Stimulated activated effector memory CD8-positive, alpha-beta T cell treated with anti-CD3 and anti-CD28 coated beads, Interleukin-12 subunit alpha, Interleukin-12 subunit beta, amount 100 ng/mL, for 72 hours (primary cell): Measurements from ENCODE around the gene CHMP6.
A peak's percentile ranks its signal among the peaks of the same experiment; 100 is the strongest.

Source experiments
- ATAC-seq: fragments of 150-1000 bp; cut with Tn5 transposase; 2 replicates; pipeline ENCODE4 v1.10.0; 2021
- DNase-seq, 2 donors: peaks; one replicate each; pipeline ENCODE4 v3.0.0; 2021 to 2022; ENCODE audit warnings: low spot score in 2 of 2
- H3K27ac Mint-ChIP-seq: one replicate; pipeline ENCODE4 v1.8.0; 2022; ENCODE audit warnings: mild to moderate bottlenecking, mixed read lengths
- H3K36me3 Mint-ChIP-seq: one replicate; pipeline ENCODE4 v1.8.0; 2022; ENCODE audit warnings: mild to moderate bottlenecking, mixed read lengths
- H3K4me1 Mint-ChIP-seq: one replicate; pipeline ENCODE4 v1.8.0; 2022; ENCODE audit warnings: mixed read lengths
- H3K4me3 Mint-ChIP-seq: one replicate; pipeline ENCODE4 v1.8.0; 2022; ENCODE audit warnings: mild to moderate bottlenecking, mixed read lengths
- H3K9me3 Mint-ChIP-seq: one replicate; pipeline ENCODE4 v1.8.0; 2022; ENCODE audit warnings: mixed read lengths

The CHMP6 gene

DNA sequence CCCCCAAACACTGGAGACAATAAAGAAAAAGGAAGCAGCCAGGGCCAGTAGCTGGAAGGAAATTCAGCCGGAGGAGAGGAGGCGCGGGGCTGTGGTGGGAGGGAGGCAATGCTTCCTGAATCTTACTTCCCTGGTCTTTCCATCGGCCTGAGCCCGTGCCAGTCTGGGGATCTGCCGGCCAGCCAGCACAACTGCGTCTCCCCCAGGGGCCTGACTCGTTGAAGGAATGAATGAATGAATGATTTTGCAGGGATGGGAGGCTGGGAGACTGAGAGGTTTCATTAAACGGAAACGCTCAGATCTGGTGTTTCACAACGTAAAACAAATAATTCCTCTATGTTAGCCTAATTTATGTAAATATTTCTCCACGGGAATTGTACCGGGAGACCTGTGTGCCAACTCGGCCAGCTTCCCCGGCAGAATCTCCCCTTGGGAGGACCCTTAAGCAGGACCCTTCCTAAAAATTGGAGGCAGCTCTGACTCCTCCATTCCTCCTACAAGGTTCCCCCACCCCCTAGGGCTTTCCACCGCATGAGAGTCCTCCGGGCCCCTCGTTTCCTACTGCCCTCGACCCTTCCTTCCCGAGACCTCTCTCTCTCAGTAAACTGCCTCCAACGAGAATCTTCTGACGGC is 42.0 kb downstream of the CHMP6 start:
- Mint-ChIP-seq H3K4me3 (peak overlapping the region; percentile 69), H3K36me3 (peaks cover 6% of the 10 kb centered on the region), H3K9me3 (no peaks in the 10 kb centered on the region), H3K4me1 (peaks cover 28% of the 10 kb centered on the region), H3K27ac (no peak overlapping the region)
- ATAC-seq (no peak), DNase-seq (no peak)

DNA sequence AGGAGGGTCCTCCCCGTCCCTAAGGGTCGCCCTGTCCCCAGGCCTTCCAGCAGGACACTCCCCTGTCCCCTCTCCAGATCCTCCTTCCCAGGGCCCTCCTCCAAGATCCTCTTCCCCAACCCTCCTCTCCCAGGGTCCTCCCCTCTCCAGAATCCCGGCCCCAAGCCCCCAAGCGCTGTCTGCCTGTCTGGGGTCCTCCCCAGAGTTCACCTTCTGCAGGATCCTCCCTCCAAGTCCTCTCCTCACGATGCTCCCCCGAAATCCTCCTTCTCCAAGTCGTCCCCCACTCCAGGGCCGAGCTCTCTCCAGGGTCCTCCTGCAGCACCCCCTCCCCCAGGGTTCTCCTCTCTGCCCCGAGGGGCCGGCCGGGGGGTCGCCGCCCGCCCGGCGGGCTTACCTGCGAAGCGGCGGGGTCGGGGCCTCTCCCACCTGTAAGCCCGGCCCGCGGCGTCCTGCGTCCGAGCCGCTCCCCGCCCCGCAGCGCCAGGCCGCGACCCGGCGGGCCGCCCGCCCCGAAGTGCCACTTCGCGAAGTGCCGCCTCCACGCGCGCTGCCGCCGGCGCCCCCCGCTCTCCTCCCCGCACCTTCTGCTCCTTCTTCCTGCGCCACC is 42.6 kb downstream of the CHMP6 start:
- no peak overlapping the region for H3K27ac Mint-ChIP-seq
- H3K36me3 Mint-ChIP-seq = peaks cover 6% of the 10 kb centered on the region
- H3K4me1 Mint-ChIP-seq = peaks cover 28% of the 10 kb centered on the region
- no peak for DNase-seq
- H3K9me3 Mint-ChIP-seq = no peaks in the 10 kb centered on the region
- peak overlapping the region; percentile 69 for H3K4me3 Mint-ChIP-seq
- peak; percentile 28 for ATAC-seq

DNA sequence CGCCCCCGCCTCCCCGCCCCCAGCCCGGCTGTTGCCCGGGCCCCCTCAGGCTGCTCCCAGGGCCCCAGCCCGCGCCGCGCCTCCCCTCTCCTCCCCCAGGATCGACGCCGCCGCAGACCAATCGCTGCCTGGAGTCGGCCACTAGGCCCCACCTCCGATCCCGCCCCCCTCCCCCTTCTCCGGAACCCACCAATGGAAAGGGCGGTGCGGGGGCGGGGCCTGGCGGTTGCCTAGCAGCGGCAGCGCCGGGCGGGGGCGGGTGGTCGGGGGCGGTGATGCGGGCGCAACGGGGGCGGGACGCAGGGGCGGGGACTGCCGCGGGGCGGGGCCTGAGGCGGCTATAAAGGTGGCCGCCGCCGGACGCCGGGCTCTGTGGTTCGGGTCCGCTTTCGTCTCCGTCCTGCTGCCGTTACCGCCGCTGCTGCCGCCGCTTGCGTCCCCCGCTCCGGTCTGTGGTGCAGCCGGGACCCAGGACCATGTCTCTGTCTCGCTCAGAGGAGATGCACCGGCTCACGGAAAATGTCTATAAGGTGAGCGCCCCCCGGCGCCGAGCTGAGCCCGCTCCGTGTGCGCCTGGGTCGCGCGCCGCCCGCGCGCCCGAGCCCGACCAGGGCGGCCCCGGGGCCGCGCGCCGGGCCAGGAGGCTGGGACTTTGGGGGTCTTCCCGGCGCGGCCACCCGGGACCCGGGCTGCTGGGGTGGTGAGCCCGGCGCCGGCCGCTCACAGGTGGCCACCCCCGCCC is 43.3 kb downstream of the CHMP6 start, which contains the start of gene BAIAP2:
Gene BAIAP2, plus strand, starts transcription at position 373 of the 742 bp plus-strand sequence. Its CDS starts 104 bp downstream, at position 477.
- H3K9me3 Mint-ChIP-seq = no peaks in the 10 kb centered on the region
- DNase-seq (peak; percentile 90 to 93), ATAC-seq (peak; percentile 83)
- peak within 1 kb of the TSS; percentile 69 for H3K4me3 Mint-ChIP-seq
- peaks cover 28% of the 10 kb centered on the region for H3K4me1 Mint-ChIP-seq
- peak within 1 kb of the TSS; percentile 45 for H3K27ac Mint-ChIP-seq
- peaks cover 6% of the 10 kb centered on the region for H3K36me3 Mint-ChIP-seq

DNA sequence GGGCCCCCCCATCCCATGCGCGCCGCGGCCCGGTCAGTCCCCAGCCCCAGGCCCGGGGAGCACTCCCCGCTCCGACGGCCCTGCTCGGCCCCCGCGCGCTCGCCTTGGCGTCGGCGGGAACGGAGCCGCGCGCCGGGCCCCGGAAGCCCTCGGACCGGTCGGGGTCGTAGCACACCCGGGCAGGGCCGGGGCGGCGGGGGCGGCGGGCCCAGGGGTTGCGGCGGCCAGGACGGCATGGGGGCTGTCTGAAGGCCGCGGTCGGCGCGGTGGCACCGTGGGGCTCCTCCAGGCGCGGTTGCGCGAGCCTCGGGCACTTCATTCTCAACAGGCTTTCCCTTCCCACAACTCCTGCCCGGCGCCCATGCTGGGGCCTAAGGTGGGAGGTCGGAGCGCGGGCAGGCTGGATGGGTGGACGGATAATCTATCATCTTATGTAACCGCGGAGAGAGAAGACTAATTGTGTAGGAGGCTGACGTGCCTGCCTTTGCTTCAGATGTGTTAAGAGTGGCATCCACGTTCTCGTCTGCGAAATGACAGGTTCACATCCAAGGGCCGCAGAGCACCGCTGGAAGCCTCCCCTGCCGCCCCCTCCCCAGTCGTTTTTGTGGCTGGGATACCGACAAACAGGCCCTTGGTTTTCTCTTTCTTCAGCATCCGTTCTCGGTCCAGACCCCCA is 44.0 kb downstream of the CHMP6 start:
- peaks cover 28% of the 10 kb centered on the region for H3K4me1 Mint-ChIP-seq
- DNase-seq (peak in 1 of 2 donors; percentile 71), ATAC-seq (peak; percentile 35)
- H3K4me3 Mint-ChIP-seq = peak overlapping the region; percentile 69
- H3K36me3 Mint-ChIP-seq = peaks cover 6% of the 10 kb centered on the region
- H3K27ac Mint-ChIP-seq = peak overlapping the region; percentile 45
- H3K9me3 Mint-ChIP-seq = no peaks in the 10 kb centered on the region

DNA sequence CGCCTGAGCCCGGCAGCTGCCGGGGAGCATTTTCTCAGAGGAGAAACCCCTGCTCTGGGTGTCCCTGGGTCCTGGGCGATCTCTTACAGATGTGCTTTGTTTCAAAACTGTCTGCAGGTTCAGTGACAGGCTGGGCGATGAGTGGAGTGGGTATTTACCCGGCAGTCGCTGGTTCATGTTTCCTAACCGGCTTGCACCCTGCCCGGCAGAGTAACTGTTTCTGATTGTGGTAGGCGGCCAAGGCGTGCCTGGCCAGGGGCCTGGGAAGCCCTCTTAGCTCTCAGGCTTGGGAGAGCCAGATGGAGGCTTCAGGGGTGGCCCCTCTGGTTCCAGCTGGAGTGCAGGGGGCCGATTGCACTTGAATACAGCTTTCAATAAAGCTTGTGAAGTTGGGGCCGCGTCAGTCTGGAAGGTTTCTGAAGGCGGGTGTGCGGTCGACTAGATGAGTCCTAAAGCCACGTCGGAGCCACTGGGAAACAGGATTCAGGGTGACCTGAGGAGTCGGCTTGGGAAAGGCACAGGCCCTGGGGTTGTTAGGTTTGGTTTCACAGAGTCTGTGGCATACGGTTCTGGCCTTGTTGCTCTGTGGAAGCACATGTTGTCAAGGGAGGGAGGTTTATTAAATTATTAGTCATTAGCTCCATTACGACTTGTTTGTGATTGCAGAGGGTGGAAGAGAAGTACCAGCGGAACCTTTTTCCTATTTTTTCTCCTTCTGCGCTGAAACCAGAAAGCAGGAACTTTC is 44.7 kb downstream of the CHMP6 start:
- ATAC-seq (no peak), DNase-seq (no peak)
- H3K36me3 Mint-ChIP-seq = peaks cover 6% of the 10 kb centered on the region
- no peaks in the 10 kb centered on the region for H3K9me3 Mint-ChIP-seq
- peak overlapping the region; percentile 45 for H3K27ac Mint-ChIP-seq
- H3K4me1 Mint-ChIP-seq = peaks cover 28% of the 10 kb centered on the region
- H3K4me3 Mint-ChIP-seq = peak overlapping the region; percentile 69

DNA sequence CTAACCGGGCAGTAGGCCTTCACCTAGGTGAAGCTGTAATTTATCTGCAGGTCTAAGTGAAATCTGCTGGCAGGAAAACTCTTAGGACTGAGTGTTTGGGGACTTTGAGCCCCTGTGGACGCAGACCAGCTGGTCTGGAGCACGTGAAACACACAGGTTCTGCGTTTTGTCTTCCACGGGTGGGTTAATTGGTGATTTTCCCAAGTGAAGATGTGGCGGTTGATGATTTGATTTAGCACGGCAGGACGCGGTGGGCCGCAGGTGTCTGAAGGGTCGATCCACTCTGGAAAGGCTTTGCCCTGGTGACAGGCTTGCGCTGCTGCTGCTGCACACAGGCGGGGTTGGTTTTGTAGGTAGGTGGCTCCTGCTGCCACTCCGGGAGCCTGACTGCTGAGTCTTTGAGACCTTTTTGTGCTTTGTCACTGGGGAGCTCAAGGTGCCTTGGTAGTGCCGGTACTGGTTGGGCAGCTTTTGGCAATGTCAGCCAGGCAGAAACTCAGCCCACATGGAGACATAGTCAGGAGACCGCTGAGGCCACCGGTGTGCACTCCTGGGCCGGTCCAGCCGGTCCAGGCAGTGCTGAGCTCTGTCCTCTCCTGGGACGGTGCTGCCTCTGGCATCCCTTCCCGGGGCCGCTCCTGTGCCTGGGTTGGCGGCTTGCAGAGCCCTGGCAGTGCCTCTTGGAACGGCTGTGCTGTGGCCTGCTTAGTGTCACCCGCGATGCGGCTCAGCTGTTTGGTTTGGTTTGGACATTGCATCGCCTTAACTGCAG is 45.6 kb downstream of the CHMP6 start:
- H3K4me3 Mint-ChIP-seq = no peak overlapping the region
- no peak for DNase-seq
- no peak overlapping the region for H3K27ac Mint-ChIP-seq
- H3K9me3 Mint-ChIP-seq = no peaks in the 10 kb centered on the region
- peaks cover 6% of the 10 kb centered on the region for H3K36me3 Mint-ChIP-seq
- H3K4me1 Mint-ChIP-seq = peaks cover 28% of the 10 kb centered on the region
- ATAC-seq = no peak

DNA sequence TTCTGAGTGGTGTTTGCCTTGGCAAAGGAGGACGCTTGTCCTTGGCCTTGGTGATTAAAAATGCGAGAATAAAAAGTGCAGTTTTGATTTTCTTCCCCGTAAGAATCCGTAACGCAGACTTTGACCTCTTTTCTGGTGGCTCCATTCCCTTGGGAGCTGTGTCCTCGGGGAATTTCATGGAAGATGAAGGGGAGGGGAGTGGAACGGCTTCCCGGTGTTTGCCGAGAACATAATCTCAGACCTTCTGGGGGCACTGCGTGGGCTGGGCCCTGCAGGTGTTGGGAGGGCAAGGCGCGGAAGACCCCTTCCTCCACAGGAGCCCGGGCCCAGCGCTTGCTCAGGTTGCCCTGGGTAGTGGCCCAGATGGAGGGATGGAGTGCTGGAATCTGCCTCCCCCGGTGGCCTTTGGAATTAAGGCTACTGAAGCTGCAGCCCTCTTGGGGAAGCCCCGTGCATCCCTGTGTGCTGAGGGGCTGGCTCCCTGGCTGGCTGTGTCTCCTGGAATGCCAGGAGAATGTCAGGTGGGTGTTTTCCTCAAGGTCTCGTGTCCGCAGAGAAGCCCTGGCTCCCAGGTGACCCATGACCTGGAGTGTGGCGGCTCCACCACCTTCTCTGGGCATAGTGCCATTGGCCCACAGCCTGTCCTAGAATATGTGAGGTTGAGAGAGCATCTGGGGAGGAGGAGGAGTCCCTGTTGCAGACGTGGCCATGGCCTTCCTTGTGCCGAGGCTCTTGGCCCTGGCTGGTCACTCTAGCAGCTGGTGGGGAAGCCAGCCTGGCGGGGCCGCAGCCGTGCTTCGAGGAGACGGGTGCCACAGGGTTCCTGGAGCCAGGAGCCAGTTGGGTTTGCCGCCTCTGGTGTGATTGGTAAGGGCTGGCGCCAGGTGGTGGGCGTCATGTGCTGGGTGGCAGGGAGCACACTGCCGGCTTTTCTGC is 46.4 kb downstream of the CHMP6 start:
- Mint-ChIP-seq H3K4me3 (no peak overlapping the region), H3K9me3 (no peaks in the 10 kb centered on the region), H3K4me1 (peaks cover 26% of the 10 kb centered on the region), H3K27ac (no peak overlapping the region), H3K36me3 (peaks cover 6% of the 10 kb centered on the region)
- no peak for ATAC-seq
- no peak for DNase-seq

DNA sequence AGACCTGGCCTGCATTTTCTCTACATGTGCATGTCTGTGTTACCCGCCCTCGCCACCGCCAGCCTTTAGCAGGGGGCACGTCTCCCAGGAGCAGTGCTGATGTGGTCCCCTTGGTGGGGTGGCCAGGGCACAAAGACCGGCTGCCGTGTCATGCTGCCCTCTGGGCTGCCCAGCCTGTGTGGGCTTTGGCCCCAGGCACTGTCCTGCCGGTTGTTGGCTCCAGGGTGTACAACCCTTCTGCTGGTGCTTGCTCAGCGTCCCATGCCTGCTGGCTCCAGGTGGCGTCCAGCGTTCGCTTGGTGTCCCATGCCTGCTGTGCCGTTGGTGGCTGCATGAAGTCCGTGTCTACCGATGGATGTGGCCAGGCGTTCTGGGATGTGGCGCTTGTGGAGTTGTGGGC is 47.5 kb downstream of the CHMP6 start:
- no peaks in the 10 kb centered on the region for H3K9me3 Mint-ChIP-seq
- H3K36me3 Mint-ChIP-seq = peaks cover 6% of the 10 kb centered on the region
- H3K27ac Mint-ChIP-seq = no peak overlapping the region
- peaks cover 16% of the 10 kb centered on the region for H3K4me1 Mint-ChIP-seq
- H3K4me3 Mint-ChIP-seq = no peak overlapping the region
- DNase-seq (no peak), ATAC-seq (no peak)

DNA sequence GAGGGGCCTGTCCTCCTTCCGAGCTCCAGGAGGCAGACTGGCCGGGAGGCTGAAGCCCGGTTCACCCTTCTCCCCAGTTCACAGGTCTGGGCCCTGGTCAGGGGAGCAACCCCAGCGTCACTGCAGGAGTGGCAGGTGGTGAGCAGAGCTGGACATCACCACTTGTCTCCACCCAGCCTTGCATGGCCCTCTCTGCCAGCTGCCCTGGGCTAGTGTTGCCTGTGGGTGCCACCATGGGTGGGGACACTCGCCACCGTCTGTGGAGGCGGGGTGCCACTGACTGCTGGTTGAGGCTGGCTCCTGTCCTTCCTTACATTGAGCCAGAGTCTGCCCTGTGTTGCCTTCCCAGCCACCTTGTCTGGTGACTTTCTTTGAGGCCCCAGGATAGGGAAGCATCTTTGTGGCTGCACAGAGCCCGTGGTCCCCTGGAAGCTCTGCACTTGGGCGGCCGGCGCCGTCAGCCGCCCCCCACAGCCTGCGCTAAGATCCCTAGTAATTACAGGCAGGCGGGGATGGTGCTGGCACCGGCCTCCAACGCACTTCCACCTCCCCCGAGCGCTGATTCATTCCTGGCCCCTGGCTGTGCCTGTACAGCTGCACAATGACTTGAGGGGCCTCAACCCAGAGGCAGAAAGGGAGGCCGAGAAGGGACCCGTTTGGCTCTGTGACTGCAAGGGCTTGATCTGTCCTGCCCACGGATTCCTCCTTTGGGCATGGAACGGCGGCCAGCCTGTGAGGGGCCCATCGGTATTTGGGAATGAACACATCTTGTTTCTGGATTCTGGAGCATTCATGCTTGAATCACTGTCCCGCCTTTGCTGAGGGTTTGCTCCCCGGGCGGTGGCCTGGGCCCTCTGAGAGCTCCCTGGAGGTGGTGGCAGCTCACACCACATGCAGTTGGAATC is 48.5 kb downstream of the CHMP6 start:
- peaks cover 13% of the 10 kb centered on the region for H3K4me1 Mint-ChIP-seq
- DNase-seq (no peak), ATAC-seq (no peak)
- H3K9me3 Mint-ChIP-seq = no peaks in the 10 kb centered on the region
- peaks cover 2% of the 10 kb centered on the region for H3K36me3 Mint-ChIP-seq
- no peak overlapping the region for H3K27ac Mint-ChIP-seq
- H3K4me3 Mint-ChIP-seq = no peak overlapping the region

DNA sequence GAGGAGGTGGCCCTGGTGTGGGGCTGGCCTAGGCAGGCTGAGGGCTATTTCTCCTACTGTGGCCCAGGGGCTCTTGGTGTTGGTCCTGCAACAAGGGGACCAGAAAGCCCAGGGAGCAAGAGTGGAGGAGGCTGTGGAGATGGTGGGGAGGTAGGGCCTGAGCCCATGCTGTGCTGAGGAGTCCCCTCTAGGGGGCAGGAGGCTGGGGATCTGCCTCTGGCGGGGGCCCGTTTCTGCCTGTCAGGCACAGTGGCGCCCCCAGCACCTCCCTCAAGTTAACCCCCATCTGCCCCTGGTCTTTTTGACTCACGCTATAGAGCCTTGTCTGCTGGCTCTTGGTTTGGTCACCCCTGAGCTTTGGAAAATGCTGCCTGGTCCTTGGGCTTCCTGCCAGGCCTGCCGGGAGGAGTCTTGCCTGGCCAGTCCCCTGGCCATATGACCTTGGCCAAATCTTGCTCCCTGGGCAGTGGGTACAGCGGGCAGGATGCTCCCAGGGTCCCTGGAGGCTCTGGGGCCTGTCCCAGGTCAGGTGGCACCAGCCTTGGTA is 49.2 kb downstream of the CHMP6 start:
- DNase-seq (no peak), ATAC-seq (peak; percentile 52)
- no peaks in the 10 kb centered on the region for H3K36me3 Mint-ChIP-seq
- no peak overlapping the region for H3K4me3 Mint-ChIP-seq
- H3K27ac Mint-ChIP-seq = no peak overlapping the region
- H3K4me1 Mint-ChIP-seq = peaks cover 9% of the 10 kb centered on the region
- H3K9me3 Mint-ChIP-seq = no peaks in the 10 kb centered on the region

DNA sequence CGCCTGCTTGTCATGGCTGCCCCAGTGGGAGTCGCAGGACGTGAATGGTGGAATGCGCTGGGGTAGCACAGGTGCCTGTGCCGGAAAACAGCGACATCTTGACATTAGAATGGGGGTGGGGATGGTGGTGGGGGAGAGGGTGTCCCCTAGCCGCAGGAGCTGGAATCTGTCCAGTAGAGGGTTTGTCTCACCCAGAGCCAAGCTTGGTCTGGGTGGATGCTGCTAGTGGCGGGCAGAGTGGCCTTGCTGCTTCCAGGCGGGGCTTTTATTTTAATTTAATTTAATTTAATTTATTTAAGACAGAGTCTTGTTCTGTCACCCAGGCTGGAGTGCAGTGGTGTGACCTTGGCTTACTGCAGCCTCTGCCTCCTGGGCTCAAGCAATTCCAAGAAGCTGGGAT is 51.0 kb downstream of the CHMP6 start:
- Mint-ChIP-seq H3K4me1 (no peaks in the 10 kb centered on the region), H3K36me3 (no peaks in the 10 kb centered on the region), H3K9me3 (no peaks in the 10 kb centered on the region), H3K4me3 (no peak overlapping the region), H3K27ac (no peak overlapping the region)
- no peak for DNase-seq
- ATAC-seq = no peak

DNA sequence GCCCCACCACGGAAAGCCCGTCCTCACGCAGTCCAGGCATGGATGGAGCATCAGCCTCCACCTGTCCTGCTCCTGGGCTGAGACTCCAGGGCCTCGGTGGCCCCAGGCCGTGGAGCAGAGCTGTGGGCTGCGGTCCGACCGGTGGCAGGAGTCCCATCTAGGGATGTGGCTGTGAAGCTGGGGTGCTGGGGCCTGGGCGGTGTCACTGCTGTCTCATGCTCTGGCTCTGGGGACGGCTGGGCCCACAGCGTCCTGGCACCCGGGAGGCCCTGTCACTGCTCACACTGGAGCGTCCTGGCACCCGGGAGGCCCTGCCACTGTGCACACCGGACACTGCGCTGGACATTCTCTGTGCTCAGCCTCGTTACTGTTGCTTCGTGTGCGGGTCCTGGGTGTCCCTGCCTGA is 51.7 kb downstream of the CHMP6 start:
- no peak overlapping the region for H3K4me3 Mint-ChIP-seq
- no peaks in the 10 kb centered on the region for H3K4me1 Mint-ChIP-seq
- DNase-seq = no peak
- ATAC-seq = no peak
- H3K27ac Mint-ChIP-seq = no peak overlapping the region
- H3K9me3 Mint-ChIP-seq = no peaks in the 10 kb centered on the region
- no peaks in the 10 kb centered on the region for H3K36me3 Mint-ChIP-seq
